ENCODE results near the gene ZDHHC14. TPM values are rescaled to one million over a fixed set of nuclear protein-coding genes. Genes with fewer than 3 reads are reported as not detected.

The ZDHHC14 gene
- total and polyA plus RNA-seq, 9 donors = 4.9 to 16.4 (median 5.9) TPM

DNA sequence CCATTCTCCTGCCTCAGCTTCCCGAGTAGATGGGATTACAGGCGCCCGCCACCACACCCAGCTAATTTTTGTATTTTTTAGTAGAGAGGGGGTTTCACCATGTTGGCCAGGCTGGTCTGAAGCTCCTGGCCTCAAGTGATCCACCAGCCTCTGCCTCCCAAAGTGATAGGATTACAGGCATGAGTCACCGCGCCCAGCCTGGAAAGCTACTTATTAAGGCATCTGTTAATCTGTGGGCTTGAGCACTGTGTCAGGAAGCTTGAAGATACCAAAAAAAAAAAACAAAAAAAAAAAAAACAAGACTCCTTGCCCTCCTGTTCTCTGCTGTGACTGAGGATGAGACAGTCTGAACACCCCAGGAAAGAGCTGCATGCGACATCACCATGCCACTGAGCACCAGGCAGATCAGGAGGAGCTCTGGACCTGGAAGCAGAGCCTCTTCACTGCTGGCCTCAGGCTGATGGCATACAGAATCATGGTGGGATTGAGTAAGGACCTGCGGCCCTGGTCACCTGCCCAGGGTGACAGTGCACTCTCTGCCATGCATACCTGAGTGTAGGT is 275.5 kb downstream of the ZDHHC14 start:
- Histone ChIP-seq H3K27me3 (no peaks in the 10 kb centered on the region), H3K9me3 (no peaks in the 10 kb centered on the region), H3K36me3 (no peaks in the 10 kb centered on the region), H3K4me1 (ENCODE audit: insufficient read depth) (no peaks in the 10 kb centered on the region), H3K4me3 (no peak overlapping the region), H3K27ac (no peak overlapping the region)
- intact Hi-C loops (cut with DNase I) = no loop called here
- 90 to 97% (median 96%) methylated on average over 7 of the region's 7 CpGs for WGBS, 3 donors
- DNase-seq = no peak
- TF ChIP-seq CTCF (IDR thresholded peaks at IDR 0.05) (no peak), POLR2A (IDR thresholded peaks at IDR 0.05) (no peak), EP300 (IDR thresholded peaks at IDR 0.05) (no peak)

DNA sequence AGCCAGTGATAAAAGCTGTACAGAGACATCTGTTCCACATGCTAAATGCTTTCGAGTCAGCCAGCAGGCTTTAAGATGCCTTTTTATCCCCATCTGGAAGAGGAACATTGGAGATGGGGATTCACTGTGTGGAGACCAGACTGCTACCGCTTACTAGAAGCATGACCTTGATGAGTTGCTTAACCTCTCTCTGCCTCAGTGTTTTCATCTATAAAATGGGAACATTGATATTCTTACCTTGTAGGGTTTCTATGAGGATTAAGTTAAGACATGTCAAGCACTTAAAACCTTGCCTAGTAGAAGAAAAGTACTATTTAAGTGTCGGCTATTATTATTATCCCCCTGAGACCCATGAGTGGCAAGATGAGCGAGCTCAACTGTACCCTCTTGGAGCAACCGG is 276.8 kb downstream of the ZDHHC14 start:
- no peaks in the 10 kb centered on the region for H3K27me3 ChIP-seq
- TF ChIP-seq POLR2A (IDR thresholded peaks at IDR 0.05) (no peak), EP300 (IDR thresholded peaks at IDR 0.05) (no peak), CTCF (IDR thresholded peaks at IDR 0.05) (no peak)
- H3K4me3 ChIP-seq = no peak overlapping the region
- no peak for DNase-seq
- no peaks in the 10 kb centered on the region for H3K9me3 ChIP-seq
- H3K36me3 ChIP-seq = no peaks in the 10 kb centered on the region
- 93 to 96% (median 95%) methylated on average over 5 of the region's 5 CpGs for WGBS, 3 donors
- intact Hi-C loops (cut with DNase I) = no loop called here
- H3K4me1 ChIP-seq (ENCODE audit: insufficient read depth) = no peaks in the 10 kb centered on the region
- no peak overlapping the region for H3K27ac ChIP-seq

- no peak for TF ChIP-seq POLR2A (IDR thresholded peaks at IDR 0.05)
- no peak for TF ChIP-seq CTCF (IDR thresholded peaks at IDR 0.05)
- TF ChIP-seq EP300 (IDR thresholded peaks at IDR 0.05) = no peak
- 81 to 90% (median 90%) methylated on average over 4 of the region's 4 CpGs for WGBS, 3 donors
- Histone ChIP-seq H3K27ac (no peak overlapping the region), H3K27me3 (no peaks in the 10 kb centered on the region), H3K4me3 (no peak overlapping the region), H3K36me3 (no peaks in the 10 kb centered on the region), H3K4me1 (ENCODE audit: insufficient read depth) (no peaks in the 10 kb centered on the region), H3K9me3 (no peaks in the 10 kb centered on the region)
- no peak for DNase-seq
- intact Hi-C loops (cut with DNase I) = no loop called here
Measured at GRCh38 chr6:157658301-157658700, 277.3 kb downstream of the ZDHHC14 start.

- H3K9me3 ChIP-seq = no peaks in the 10 kb centered on the region
- TF ChIP-seq CTCF (IDR thresholded peaks at IDR 0.05) (no peak), EP300 (IDR thresholded peaks at IDR 0.05) (no peak)
- 71 to 81% (median 80%) methylated on average over 19 of the region's 19 CpGs for WGBS, 3 donors
Measured at GRCh38 chr6:157659536-157660271, 278.7 kb downstream of the ZDHHC14 start.

More at GRCh38 chr6:157659536-157660271, 278.7 kb downstream of the ZDHHC14 start:
- Histone ChIP-seq H3K36me3 (no peaks in the 10 kb centered on the region), H3K4me1 (ENCODE audit: insufficient read depth) (no peaks in the 10 kb centered on the region), H3K4me3 (no peak overlapping the region), H3K27ac (no peak overlapping the region), H3K27me3 (no peaks in the 10 kb centered on the region)
- intact Hi-C loops (cut with DNase I) = loop anchor here in 1 of 4 donors (10.0 kb wide), 1 partner anchor 345 kb away; no protein-coding TSS in a partner anchor
- DNase-seq = no peak

Measured in ovary (tissue), 9 donors.